Peyer's patch (tissue), 4 donors: Measurements from ENCODE around the gene EXOC3.

ENCODE experiments used
- POLR2A ChIP-seq, 2 donors: fragments of 450-650 bp; IDR thresholded peaks; one replicate each; pipeline ENCODE4 v1.5.1; 2017; ENCODE audit warnings: antibody characterized with exemption in 2 of 2, mild to moderate bottlenecking in 2 of 2, moderate library complexity in 2 of 2
- TF ChIP-seq, protein P1 (sequence below), 6 experiments: fragments of 450-650 bp in 4 of 6; fragments of 200-600 bp in 2 of 6; sonication (generic) in 1 of 6; IDR thresholded peaks; one replicate each; pipeline ENCODE4 v1.5.1; 2017 to 2019; ENCODE audit warnings: antibody characterized with exemption in 6 of 6, mild to moderate bottlenecking in 3 of 6, moderate library complexity in 1 of 6

DNA sequence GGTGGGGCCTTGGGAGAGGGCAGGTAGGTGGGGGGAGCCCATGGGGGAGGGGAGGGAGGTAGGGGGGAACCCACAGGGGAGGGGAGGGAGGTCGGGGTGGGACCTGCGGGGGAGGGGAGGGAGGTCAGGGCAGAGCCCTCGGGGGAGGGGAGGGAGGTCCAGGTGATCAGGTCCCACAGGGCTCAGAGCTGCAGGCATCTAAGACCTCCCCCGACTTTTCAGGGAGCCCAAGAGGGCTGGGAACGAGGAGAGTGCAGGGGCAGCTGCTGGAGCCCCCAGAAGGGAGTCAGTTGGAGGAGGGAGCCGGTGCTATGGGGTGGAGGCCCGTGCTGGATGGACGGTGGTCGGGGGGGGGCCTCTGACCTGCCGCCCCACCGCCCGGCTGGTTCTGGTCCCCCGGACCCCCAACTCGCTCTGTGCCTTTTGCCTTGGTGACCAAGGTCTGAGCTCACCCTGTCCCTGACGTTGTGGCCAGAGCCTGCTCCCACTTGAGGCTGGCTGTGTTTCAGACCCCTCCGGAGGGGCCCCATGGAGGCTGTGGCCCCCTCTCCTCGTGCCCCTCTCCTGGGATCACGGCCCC, 49.4 kb downstream of the EXOC3 start:
- TF ChIP-seq, protein P1, sequence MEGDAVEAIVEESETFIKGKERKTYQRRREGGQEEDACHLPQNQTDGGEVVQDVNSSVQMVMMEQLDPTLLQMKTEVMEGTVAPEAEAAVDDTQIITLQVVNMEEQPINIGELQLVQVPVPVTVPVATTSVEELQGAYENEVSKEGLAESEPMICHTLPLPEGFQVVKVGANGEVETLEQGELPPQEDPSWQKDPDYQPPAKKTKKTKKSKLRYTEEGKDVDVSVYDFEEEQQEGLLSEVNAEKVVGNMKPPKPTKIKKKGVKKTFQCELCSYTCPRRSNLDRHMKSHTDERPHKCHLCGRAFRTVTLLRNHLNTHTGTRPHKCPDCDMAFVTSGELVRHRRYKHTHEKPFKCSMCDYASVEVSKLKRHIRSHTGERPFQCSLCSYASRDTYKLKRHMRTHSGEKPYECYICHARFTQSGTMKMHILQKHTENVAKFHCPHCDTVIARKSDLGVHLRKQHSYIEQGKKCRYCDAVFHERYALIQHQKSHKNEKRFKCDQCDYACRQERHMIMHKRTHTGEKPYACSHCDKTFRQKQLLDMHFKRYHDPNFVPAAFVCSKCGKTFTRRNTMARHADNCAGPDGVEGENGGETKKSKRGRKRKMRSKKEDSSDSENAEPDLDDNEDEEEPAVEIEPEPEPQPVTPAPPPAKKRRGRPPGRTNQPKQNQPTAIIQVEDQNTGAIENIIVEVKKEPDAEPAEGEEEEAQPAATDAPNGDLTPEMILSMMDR (IDR thresholded peaks at IDR 0.05) = no peak
- no peak for TF ChIP-seq POLR2A (IDR thresholded peaks at IDR 0.05)
